ENCODE measurements around the gene ZC3H10. TPM values are rescaled to one million over a fixed set of nuclear protein-coding genes. Genes with fewer than 3 reads are reported as not detected.

ZC3H10 gene
- total and polyA plus RNA-seq, 2 of the 8 experiments (the other 6 are each of a cell fraction or from before 2014, with no cell fraction given), result 4.0 to 11.2 TPM

GRCh38 chr12:56151672-56152131 is 33.6 kb downstream of the ZC3H10 start (continued):
- no peak for TF ChIP-seq RFX5 (IDR thresholded peaks at IDR 0.05; ENCODE audit: borderline replicate concordance, low read depth, low read length)

Measured in H1 (cell line).